ENCODE measurements around the gene CST4.
"Not testable (repeated sequence)": the region's sequence is repeated elsewhere in the genome, so short reads cannot be mapped to it uniquely, and the experiment has no call there.

The CST4 gene

DNA sequence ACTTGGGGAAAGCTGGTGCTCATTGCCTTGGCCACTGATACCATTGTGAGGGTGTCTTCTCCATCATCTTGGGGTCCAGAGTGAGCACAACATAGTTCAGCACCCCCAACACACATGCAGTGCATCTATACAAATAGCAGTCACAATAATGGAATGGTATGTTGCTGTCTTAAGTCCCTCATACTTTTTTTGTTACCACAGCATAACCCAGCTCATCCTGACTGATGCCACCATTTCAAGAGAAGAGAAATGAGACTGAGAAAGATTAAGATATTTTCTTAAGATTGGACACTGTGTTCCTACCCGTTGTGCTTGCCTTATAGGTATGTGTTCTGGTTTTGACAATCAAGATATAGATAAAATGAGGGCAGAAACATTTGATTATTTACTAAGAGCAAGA, 15.6 kb downstream of the CST4 start:
- Mint-ChIP-seq H3K4me1 (ENCODE audit: low read depth) (no peaks in the 10 kb centered on the region), H3K36me3 (ENCODE audit: low read depth) (no peaks in the 10 kb centered on the region), H3K27me3 (peaks cover 19% of the 10 kb centered on the region), H3K4me3 (no peak overlapping the region), H3K27ac (no peak overlapping the region), H3K9me3 (peaks cover 4% of the 10 kb centered on the region)

DNA sequence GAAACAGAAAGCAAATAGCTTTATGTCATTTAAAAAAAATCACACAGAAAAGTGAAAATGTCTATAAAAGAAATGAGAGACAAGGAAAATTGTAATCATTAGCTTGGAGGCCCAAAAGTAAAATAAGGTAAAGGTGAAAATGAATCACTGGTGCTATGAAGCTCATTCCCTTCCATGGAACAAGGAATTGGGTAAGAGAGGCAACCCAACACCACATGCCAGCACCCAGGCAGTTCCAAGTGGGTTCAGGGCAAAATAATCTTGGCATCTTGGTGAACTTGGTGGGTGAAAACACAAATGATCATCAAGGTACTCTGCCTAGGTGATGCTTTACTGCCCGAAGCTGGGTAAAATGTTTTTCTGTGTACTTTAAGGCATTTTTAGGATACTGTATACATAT, 16.7 kb downstream of the CST4 start:
- H3K4me3 Mint-ChIP-seq = no peak overlapping the region
- H3K27ac Mint-ChIP-seq = no peak overlapping the region
- peaks cover 4% of the 10 kb centered on the region for H3K9me3 Mint-ChIP-seq
- peaks cover 19% of the 10 kb centered on the region for H3K27me3 Mint-ChIP-seq
- no peaks in the 10 kb centered on the region for H3K36me3 Mint-ChIP-seq (ENCODE audit: low read depth)
- H3K4me1 Mint-ChIP-seq (ENCODE audit: low read depth) = no peaks in the 10 kb centered on the region

DNA sequence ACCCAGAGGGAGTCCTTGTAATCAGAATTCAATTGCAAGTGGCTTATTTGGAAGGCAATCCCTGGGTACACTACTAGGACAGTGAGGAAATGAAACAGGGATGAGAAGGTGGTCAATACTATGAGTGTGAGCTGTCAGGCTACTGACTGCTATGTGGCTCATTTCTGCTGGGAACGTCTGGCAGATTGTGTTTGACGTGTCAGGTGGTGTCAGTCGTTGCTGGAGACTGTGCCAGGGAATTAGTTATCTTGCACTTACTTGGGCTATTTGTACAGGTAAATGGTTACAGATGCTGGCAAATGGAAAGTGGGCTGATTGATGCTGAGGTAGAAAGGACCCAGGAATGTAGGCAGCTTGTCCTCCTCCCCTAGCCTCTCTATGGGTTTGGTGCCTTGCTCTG, 17.4 kb downstream of the CST4 start:
- H3K4me1 Mint-ChIP-seq (ENCODE audit: low read depth) = no peaks in the 10 kb centered on the region
- no peak overlapping the region for H3K4me3 Mint-ChIP-seq
- no peak overlapping the region for H3K27ac Mint-ChIP-seq
- no peaks in the 10 kb centered on the region for H3K36me3 Mint-ChIP-seq (ENCODE audit: low read depth)
- H3K27me3 Mint-ChIP-seq = peaks cover 17% of the 10 kb centered on the region
- peaks cover 4% of the 10 kb centered on the region for H3K9me3 Mint-ChIP-seq

DNA sequence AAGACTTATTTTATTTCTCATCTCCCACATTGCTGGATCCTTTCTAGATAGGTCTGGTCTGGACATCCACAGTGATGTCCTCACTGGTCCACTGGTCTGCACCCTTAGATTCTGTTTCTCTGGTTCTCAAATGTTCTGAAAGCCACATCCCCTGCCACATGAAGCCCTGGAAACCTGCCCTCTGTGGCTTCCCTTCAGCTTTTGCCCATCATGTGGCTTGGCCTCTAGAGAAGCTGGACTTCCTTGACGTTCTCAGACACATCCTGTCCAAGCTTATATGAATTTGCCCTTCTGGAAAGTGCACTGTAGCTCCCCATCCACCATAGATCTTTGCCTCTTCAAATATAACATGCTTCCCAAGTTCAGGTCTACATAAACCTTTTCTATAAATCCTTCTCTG, 18.5 kb downstream of the CST4 start:
- Mint-ChIP-seq H3K4me3 (no peak overlapping the region), H3K27ac (no peak overlapping the region), H3K4me1 (ENCODE audit: low read depth) (no peaks in the 10 kb centered on the region), H3K36me3 (ENCODE audit: low read depth) (no peaks in the 10 kb centered on the region), H3K27me3 (peaks cover 8% of the 10 kb centered on the region), H3K9me3 (peaks cover 4% of the 10 kb centered on the region)

DNA sequence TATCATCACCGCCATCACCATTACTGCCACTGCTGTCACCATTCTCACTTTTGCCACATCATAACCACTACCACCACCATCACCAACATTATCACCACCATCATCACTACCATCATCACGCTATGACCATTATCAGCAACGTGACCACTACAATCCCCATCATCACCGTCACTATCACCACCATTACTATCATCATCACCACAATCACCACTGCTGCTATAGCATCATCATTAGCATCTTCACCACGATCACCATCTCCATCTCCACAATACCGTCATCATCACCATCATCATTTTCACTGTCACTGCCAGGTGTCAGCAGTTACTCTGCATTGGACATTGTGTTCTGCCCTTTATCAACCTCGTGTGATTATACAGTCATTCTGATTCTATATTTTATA, 19.0 kb downstream of the CST4 start:
- Mint-ChIP-seq H3K4me3 (no peak overlapping the region), H3K4me1 (ENCODE audit: low read depth) (no peaks in the 10 kb centered on the region), H3K27ac (no peak overlapping the region), H3K36me3 (ENCODE audit: low read depth) (no peaks in the 10 kb centered on the region), H3K9me3 (peaks cover 4% of the 10 kb centered on the region), H3K27me3 (peaks cover 7% of the 10 kb centered on the region)

DNA sequence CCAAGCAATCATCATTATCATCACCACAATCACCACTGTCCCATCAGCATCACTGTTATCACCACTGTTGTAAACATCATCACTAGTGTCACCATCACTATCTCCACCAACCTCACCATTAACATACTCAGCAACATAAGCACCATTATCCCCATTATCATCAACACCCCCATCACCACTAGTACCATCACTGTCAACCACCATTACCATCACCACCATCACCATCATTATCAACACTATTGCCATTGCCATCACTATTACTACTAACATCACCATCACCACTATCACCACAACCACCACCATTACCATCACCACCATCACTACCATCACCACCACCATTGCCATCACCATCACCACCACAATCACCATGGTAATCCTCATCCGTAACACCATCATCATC, 19.5 kb downstream of the CST4 start:
- Mint-ChIP-seq H3K4me3 (no peak overlapping the region), H3K36me3 (ENCODE audit: low read depth) (no peaks in the 10 kb centered on the region), H3K27ac (no peak overlapping the region), H3K4me1 (ENCODE audit: low read depth) (no peaks in the 10 kb centered on the region), H3K27me3 (peaks cover 7% of the 10 kb centered on the region), H3K9me3 (peaks cover 4% of the 10 kb centered on the region)

DNA sequence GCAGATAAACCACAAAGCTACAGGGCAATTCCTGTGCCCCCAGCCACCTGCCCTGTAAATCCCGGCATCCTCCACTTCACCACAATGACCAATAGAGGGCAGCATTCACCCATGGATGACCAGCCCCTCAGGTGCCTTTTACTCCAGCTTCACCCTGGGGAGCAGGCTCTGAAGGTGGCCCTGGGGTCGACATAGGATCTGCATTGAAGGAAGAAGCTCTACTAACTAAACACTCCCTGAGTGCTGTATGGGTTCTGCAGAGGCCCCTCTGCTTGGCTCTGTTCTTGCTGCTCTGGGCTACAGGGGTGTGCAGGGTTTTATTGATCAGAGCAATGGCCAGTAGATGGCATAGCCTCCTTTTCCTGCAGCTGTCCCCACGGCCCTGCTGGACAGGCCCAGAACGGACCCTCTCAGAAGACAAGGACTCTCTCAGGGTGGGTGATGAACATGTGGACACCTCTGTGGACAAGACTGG, 20.3 kb downstream of the CST4 start:
- Mint-ChIP-seq H3K4me1 (ENCODE audit: low read depth) (no peaks in the 10 kb centered on the region), H3K27me3 (peaks cover 7% of the 10 kb centered on the region), H3K9me3 (peaks cover 3% of the 10 kb centered on the region), H3K36me3 (ENCODE audit: low read depth) (no peaks in the 10 kb centered on the region), H3K27ac (no peak overlapping the region), H3K4me3 (no peak overlapping the region)

DNA sequence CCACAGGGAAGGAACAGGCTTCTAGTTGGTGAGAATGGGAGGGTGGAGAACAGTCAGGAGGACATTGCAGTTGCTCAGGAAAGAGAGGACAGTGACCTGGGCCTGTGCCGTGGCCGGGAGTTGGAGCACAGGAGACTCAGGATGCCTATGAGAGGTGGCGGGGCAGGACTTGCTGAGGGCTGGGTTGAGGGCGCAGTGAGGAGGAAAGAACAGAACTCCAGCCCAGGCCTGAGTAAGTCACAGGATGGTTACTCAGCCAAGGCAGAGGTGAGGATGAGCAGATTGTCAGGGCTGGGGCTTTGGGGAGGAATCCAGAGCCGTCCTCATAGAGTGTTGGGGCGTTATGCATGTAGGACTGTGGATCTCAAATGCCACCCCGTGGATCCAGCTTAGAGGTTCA, 21.2 kb downstream of the CST4 start:
- no peaks in the 10 kb centered on the region for H3K36me3 Mint-ChIP-seq (ENCODE audit: low read depth)
- no peaks in the 10 kb centered on the region for H3K27me3 Mint-ChIP-seq

DNA sequence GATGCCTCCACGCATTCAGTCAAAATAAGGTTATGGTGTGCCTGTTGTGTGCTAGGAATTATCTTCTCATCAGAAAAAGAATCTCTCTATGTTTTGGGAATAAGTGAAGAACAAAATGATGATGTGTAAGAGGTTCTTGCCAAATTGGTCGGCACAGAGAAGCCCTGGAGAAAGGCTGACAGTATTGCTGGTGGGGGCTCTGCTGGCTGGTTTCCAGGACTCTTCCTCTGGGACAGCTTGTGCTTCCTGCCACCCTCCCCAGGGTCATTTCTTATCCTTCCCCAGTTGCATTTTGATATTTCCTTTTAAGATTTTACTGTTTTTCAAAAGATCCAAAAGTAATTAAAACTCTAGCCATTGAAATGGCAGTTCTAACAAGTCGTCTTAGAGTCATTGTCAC, 22.1 kb downstream of the CST4 start:
- Mint-ChIP-seq H3K4me1 (ENCODE audit: low read depth) (no peaks in the 10 kb centered on the region), H3K27me3 (no peaks in the 10 kb centered on the region), H3K4me3 (no peak overlapping the region), H3K36me3 (ENCODE audit: low read depth) (no peaks in the 10 kb centered on the region), H3K9me3 (no peaks in the 10 kb centered on the region), H3K27ac (no peak overlapping the region)

More for the DNA sequence above, 21.2 kb downstream of the CST4 start:
- H3K9me3 Mint-ChIP-seq = no peaks in the 10 kb centered on the region
- no peak overlapping the region for H3K4me3 Mint-ChIP-seq
- no peak overlapping the region for H3K27ac Mint-ChIP-seq
- no peaks in the 10 kb centered on the region for H3K4me1 Mint-ChIP-seq (ENCODE audit: low read depth)

DNA sequence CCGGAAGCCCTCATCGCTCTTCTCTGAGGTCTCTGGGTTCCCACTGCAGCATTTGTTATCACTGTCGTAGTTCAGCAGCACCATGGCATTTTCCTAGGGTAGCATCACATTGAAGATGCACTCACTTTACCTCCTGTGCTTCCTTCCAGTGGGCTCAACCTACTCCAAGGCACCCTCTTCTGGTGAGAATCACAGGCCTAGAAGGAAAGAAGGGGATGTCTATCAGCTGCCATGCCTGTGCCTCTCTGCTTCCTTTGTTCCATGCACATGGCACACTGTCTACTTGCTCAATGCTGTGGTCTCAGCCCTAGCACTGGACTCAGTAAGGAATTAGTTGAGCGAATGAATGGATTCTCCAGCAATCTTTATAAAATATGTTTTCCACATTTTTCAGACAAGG, 22.6 kb downstream of the CST4 start:
- H3K4me3 Mint-ChIP-seq = no peak overlapping the region
- H3K4me1 Mint-ChIP-seq (ENCODE audit: low read depth) = no peaks in the 10 kb centered on the region
- no peaks in the 10 kb centered on the region for H3K36me3 Mint-ChIP-seq (ENCODE audit: low read depth)
- no peaks in the 10 kb centered on the region for H3K9me3 Mint-ChIP-seq
- H3K27ac Mint-ChIP-seq = no peak overlapping the region
- no peaks in the 10 kb centered on the region for H3K27me3 Mint-ChIP-seq

DNA sequence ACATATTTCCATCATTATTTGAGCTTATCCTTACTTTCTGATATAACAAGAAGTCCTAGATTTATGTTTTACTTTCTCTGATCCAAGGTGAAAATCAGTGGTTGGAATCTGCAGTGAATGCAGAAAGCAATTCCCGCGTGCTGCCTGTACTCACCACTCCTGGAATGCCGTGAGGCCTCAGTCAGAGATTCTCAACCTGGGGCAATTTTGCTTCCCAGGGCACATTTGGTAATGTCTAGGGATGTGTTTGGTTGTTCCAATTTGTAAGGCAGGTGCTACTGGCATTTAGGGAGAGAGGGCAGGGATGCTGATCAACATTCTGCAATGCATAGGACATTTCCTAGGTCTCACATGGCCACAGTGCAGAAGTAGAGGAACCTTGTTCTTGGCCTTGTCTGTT, 23.9 kb downstream of the CST4 start:
- no peaks in the 10 kb centered on the region for H3K36me3 Mint-ChIP-seq (ENCODE audit: low read depth)

DNA sequence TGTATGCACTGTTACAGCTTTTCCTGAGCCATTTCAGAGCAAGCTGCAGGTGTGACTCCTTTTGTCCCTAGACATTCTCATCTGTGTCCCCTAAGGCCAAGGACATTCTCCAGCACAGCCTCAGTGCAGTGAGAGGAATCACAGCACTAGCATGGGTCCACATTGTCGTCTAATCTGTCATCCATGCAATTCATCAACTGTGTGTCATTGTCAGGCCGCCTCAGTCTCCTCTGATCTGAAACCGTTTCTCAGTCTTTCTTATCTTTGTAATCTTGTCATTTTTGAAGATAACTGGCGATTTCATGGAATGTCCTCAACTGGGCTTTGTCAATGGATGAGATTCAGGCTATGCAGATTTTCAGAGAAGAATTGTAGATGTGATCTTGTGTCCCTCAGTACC, 24.8 kb downstream of the CST4 start:
- not testable (repeated sequence) for H3K36me3 Mint-ChIP-seq (ENCODE audit: low read depth); H3K9me3 Mint-ChIP-seq; H3K4me3 Mint-ChIP-seq; H3K27me3 Mint-ChIP-seq; H3K27ac Mint-ChIP-seq; H3K4me1 Mint-ChIP-seq (ENCODE audit: low read depth)

More for the DNA sequence above, 23.9 kb downstream of the CST4 start:
- Mint-ChIP-seq H3K9me3 (no peaks in the 10 kb centered on the region), H3K4me1 (ENCODE audit: low read depth) (no peaks in the 10 kb centered on the region), H3K27me3 (no peaks in the 10 kb centered on the region), H3K27ac (no peak overlapping the region), H3K4me3 (no peak overlapping the region)

DNA sequence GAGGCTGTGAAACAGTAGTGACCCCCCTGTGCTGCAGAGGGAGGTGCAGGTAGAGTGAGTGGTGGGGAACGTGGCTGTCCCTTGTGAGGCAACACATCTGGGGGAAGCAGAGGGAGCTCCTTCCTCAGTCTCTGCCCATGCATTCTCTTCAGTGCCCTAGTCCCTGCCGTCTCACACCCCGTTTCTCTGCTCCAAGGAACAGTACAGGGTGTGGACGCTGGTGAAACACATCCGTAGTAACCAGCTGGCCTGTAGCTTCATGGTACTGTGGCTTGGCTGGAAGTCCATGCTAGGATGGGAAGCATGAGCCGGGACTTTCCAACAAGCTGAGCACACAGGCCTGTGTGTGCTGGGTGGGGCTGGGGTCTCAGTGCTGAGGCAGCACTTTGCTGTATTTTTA, 25.7 kb downstream of the CST4 start:
- no peaks in the 10 kb centered on the region for H3K27me3 Mint-ChIP-seq
- no peak overlapping the region for H3K4me3 Mint-ChIP-seq
- no peaks in the 10 kb centered on the region for H3K36me3 Mint-ChIP-seq (ENCODE audit: low read depth)
- no peak overlapping the region for H3K27ac Mint-ChIP-seq
- H3K9me3 Mint-ChIP-seq = no peaks in the 10 kb centered on the region
- no peaks in the 10 kb centered on the region for H3K4me1 Mint-ChIP-seq (ENCODE audit: low read depth)

DNA sequence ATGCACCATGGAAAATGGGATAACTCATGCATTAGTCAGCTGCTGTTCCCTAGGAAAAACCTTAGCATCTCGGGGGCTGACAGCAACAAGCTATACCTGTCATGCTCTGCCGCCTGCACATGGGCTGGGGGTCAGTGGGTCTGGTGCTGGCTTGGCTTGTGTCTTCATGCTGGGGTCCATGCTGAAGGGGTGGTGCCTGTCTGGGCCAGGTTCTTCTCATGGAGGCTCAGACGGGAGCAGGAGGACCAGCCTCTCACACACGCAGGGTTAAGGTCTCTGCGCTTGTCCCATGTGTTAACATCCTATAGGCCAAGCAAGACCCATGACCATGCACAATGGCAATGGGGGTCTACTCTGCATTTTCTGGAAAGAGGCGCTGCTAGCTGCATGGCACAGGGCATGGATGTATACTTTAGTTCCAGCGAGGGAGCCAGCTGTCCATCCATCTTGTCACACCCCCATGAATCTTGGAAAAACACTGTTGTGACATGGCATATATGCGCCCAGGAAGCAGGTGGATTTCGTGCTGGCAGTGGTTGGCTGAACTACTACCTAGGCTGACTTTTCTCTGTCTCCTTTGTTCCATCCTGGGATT, 26.5 kb downstream of the CST4 start:
- Mint-ChIP-seq H3K36me3 (ENCODE audit: low read depth) (no peaks in the 10 kb centered on the region), H3K4me1 (ENCODE audit: low read depth) (no peaks in the 10 kb centered on the region), H3K4me3 (no peak overlapping the region), H3K27ac (no peak overlapping the region), H3K9me3 (no peaks in the 10 kb centered on the region), H3K27me3 (no peaks in the 10 kb centered on the region)

DNA sequence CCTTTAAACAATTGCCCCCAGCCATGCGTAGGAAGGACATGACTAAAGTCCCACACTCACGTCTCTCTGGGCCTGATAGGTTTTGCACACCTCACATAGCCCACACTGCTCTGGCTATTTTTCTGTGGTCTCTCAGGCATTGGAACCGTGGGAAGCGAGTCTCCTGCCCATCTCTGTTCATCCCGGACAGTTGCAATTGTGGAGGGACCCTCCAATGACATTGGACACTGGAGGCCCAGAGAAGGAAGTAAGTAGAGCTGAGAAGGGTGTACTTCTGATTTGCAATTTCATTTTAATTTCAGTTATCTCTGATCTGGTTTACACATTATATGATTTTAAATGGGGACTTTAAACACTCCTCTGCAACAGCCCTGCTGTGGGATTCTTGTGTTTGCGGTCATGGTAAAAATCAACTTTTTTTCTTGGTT, 27.8 kb downstream of the CST4 start:
- no peaks in the 10 kb centered on the region for H3K9me3 Mint-ChIP-seq
- H3K27me3 Mint-ChIP-seq = peaks cover 9% of the 10 kb centered on the region
- no peak overlapping the region for H3K27ac Mint-ChIP-seq
- no peak overlapping the region for H3K4me3 Mint-ChIP-seq
- no peaks in the 10 kb centered on the region for H3K4me1 Mint-ChIP-seq (ENCODE audit: low read depth)
- H3K36me3 Mint-ChIP-seq (ENCODE audit: low read depth) = no peaks in the 10 kb centered on the region

DNA sequence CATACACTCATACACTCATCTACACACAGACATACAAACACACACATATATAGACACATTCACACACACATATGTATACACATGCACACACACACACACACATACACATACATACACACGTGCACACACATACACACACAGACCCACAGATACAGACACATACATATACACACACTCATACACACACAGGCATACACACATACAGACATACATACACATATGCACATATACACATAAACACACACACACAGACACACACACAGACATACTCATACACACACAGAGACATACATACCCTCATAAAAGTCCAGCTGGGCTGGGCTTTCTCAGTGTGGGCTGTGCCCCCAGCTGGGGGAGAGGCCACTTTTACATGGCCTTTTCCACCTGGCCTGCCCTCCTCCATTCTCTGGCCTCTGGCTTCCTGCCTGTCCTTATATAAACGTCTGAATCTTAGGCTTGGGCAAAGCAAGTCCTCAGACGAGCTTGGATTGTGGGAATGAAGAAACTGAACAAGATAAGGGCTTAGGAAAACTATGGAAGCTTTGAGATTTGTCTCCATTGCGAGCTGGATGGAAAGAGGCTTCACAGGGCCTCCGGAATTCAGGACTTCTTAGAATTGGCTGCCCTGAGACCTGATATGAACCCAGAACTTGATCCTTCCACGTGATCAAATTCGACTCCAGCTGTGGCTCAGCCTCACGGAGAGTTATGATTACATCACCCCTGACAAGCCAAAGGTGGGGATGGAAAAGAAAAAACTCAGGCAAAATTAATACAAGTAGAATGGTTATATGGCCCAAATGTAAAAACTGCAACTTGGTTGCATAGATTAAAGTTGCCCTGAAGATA, 28.6 kb downstream of the CST4 start:
- no peaks in the 10 kb centered on the region for H3K4me1 Mint-ChIP-seq (ENCODE audit: low read depth)
- H3K4me3 Mint-ChIP-seq = no peak overlapping the region
- H3K27me3 Mint-ChIP-seq = peaks cover 11% of the 10 kb centered on the region
- H3K27ac Mint-ChIP-seq = no peak overlapping the region
- H3K36me3 Mint-ChIP-seq (ENCODE audit: low read depth) = no peaks in the 10 kb centered on the region
- H3K9me3 Mint-ChIP-seq = no peaks in the 10 kb centered on the region
